ENCODE results near the gene ITPR3.
"Not testable (repeated sequence)": the region's sequence is repeated elsewhere in the genome, so short reads cannot be mapped to it uniquely, and the experiment has no call there.

The ITPR3 gene

GRCh38 chr6:33630014-33630413 is 8.9 kb downstream of the ITPR3 start:
- Histone ChIP-seq H3K4me3 (no peak overlapping the region), H3K27ac (no peak overlapping the region)
- TF ChIP-seq CTCF (IDR thresholded peaks at IDR 0.05) = no peak
- DNase-seq (ENCODE audit: low spot score) = no peak

GRCh38 chr6:33631521-33631920 is 10.4 kb downstream of the ITPR3 start:
- not testable (repeated sequence) for H3K4me3 ChIP-seq; DNase-seq (ENCODE audit: low spot score); H3K27ac ChIP-seq

- H3K4me3 ChIP-seq = no peak overlapping the region
- no peak overlapping the region for H3K27ac ChIP-seq
- TF ChIP-seq CTCF (IDR thresholded peaks at IDR 0.05) = no peak
- DNase-seq (ENCODE audit: low spot score) = no peak
Observed at GRCh38 chr6:33631971-33632557, 10.9 kb downstream of the ITPR3 start.

- DNase-seq (ENCODE audit: low spot score) = no peak
- peak overlapping the region; percentile 81 for H3K4me3 ChIP-seq
- H3K27ac ChIP-seq = peak overlapping the region in 1 of 2 donors; percentile 75
- no peak for TF ChIP-seq CTCF (IDR thresholded peaks at IDR 0.05)
Observed at GRCh38 chr6:33632558-33633039, 11.5 kb downstream of the ITPR3 start.

GRCh38 chr6:33633084-33633461 is 12.0 kb downstream of the ITPR3 start:
- peak overlapping the region; percentile 81 for H3K4me3 ChIP-seq
- no peak for TF ChIP-seq CTCF (IDR thresholded peaks at IDR 0.05)
- H3K27ac ChIP-seq = peak overlapping the region in 1 of 2 donors; percentile 75
- DNase-seq (ENCODE audit: low spot score) = no peak

- Histone ChIP-seq H3K27ac (peak overlapping the region in 1 of 2 donors; percentile 75), H3K4me3 (peak overlapping the region; percentile 81)
- TF ChIP-seq CTCF (IDR thresholded peaks at IDR 0.05) = no peak
- no peak for DNase-seq (ENCODE audit: low spot score)
Observed at GRCh38 chr6:33633462-33634158, 12.5 kb downstream of the ITPR3 start.

- peak overlapping the region in 1 of 2 donors; percentile 75 for H3K27ac ChIP-seq
- no peak for TF ChIP-seq CTCF (IDR thresholded peaks at IDR 0.05)
- DNase-seq (ENCODE audit: low spot score) = no peak
Observed at GRCh38 chr6:33634161-33634727, 13.1 kb downstream of the ITPR3 start.

More at GRCh38 chr6:33634161-33634727, 13.1 kb downstream of the ITPR3 start:
- H3K4me3 ChIP-seq = peak overlapping the region; percentile 81
